HG02678 (cell line): ENCODE results near the gene PHKA1.
"Not testable (repeated sequence)": the region's sequence is repeated elsewhere in the genome, so short reads cannot be mapped to it uniquely, and the experiment has no call there.

ENCODE experiments used
- ATAC-seq: cut with Tn5 transposase; IDR thresholded peaks from one replicate; pipeline ENCODE4 v1.9.1; 2021; ENCODE audit warnings: mild to moderate bottlenecking, moderate library complexity; ENCODE audit not compliant: unreplicated experiment

Gene PHKA1

DNA sequence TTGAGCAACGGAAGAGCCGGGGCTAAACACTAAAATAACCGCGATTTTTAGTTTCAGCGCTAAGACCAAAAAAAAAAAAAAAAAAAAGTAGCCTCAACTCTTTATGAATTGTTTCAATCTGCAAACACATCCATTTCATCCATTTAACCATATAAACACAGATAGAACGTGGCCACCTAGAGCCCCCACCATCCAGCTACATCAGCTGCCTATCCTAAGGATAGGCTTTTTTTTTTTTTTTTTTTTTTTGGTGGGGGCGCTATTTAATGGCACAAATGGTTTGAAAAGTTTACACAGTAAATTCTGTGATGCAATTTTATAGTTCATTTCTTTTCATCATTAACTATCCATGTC is 141.0 kb downstream of the PHKA1 start:
- peak; percentile 13 for ATAC-seq

DNA sequence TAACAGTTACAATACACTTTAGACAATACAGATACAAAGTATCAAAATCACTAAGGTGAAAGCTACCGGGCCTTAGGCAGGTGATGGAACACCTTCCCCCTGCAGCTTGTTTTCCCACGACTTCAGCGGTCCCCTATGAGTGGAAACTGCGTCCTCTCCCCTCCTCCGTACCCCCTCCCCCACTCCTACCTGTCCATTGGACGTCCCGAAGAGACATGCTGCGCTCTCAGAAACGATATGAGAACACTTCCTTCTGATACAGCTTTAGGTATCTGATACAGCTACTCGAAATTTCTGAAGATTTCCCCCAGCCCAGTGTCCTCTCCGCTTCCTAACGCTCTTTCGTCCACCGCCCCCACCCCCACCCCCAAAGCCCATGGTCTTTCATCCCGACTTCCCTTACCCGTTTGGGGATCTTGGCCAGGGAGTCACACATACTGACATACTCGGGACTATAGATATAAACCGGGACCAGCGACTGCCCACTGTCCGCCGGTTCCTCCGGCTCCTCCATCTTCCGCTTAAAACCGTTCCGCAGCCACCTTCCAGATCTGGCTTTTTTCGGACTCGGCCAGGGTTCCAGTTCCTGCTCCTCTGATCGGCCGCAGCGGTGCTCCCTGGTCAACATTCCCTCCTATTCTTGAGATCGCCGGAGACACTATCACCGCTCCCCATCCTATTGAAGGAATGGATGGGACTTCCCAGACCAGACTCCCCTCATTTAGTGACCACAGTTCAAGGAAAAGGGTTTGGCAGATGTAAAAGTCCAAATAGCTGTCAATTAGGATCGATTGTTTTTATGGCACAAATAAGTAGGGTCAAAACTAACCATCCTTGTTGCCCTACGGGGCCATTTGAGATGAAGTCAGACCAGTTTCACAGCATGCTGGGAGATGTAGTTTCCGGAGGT is 141.6 kb downstream of the PHKA1 start, which contains the start of gene HDAC8:
Gene HDAC8, minus strand, starts transcription at position 596 of the 910 bp plus-strand sequence. Its CDS starts 82 bp downstream, at position 514.
- peak; percentile 98 for ATAC-seq

DNA sequence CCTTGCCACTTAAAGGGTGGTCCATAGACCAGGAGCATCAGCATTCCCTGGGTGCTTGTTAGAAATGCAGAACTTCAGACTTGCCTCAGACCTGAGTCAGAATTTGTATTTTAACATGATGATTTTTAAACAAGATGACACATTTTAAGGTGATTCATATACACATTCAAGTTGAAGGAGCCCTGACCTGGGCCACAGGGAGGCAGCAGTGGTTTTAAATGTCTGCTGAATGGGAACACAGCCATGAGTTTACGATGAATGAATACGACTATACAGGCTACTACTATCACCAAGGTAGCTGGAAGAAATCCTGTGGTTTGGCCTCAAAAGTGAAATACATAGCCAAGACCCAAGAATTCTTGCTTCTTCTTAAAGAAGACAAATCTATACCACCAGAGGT is 144.3 kb downstream of the PHKA1 start:
- ATAC-seq = no peak

DNA sequence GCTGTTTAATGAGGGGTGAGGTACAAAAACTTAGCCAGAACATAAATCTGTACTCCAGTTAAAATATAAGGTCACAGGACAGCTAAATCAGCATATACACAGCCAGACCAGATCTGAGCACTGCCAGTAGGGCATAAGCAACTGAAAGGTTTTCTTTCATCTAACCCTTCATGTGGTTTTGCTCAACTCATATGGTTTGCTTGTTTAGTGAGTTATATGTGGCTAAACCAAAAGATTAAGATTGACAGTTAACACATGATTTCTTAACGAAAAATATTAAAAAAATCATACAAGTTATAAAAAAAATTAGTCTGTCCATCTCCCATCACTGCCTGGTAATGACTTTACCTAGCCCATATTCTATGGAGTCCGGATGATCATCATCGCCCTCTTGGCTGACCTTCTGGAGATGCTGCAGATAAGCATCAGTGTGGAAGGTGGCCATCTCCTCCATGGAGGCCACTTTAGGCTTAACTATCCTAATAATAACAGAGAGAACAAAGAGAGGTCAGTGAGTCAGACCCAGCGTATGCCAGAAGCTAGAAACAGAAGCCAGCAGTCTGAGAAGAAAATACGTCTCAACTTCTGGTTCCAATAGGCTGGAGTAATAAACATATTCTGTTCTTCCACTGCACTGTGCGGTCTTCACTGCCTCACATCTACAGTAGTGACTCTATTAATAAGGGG is 145.6 kb downstream of the PHKA1 start:
- no peak for ATAC-seq

DNA sequence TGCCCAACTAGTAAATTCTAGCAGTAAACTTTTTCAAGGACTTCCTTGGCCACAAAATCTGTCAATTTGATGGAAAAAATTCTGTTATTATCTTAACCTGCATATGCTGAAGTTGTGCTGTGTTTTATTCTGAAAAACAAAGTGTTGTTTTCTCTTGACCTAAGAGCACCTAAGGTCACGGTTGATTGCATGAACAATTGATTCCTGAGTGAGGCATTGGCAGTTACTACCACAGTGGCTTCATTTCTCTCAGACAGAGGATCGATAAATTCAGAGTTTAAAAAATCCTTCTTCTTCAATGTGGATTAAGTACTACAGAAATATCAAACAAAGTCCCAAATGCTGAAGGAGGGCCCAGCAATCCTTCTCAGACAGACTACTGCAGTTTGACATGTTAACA is 147.7 kb downstream of the PHKA1 start:
- ATAC-seq = no peak

DNA sequence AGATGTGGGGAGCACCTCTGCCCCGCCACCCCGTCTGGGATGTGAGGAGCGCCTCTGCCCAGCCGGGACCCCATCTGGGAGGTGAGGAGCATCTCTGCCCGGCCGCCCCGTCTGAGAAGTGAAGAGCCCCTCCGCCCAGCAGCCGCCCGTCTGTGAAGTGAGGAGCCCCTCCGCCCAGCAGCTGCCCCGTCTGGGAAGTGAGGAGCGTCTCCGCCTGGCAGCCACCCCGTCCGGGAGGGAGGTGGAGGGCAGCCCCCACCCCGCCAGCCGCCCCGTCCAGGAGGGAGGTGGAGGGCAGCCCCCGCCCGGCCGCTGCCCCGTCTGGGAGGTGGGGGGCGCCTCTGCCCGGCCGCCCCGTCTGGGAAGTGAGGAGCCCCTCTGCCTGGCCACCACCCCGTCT is 154.5 kb downstream of the PHKA1 start:
- ATAC-seq = not testable (repeated sequence)

DNA sequence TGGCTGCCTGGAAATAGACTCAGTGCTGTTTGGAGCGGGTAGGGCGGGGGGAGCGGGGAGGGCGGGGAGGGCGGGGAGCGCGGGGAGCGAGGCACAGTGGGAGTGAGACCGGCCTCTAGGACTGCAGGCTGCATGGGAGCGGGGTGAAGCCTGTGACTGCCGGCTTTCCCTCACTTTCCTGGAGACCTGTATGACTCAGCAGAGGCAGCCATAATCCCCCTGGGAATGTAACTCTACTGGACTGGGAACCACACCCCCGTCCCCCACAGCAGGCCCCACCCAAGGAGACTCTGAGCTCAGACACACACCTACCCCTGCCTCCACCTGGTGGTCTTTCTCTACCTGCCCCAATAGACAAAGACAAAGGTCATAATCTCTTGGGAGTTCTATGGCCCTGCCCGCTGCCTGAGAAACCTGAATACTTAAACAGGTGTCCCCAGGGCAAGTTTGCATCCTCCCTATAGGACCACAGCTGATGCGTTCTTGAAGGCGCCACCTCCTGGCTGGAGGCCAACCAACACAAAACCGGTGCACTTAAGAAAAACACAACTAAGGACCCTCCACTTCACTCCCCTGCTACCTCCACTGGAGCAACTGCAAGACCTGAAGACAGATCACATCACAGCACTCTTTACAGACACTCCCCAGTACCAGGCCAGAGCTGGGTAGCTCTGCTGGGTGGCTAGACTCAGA is 159.5 kb downstream of the PHKA1 start:
- no peak for ATAC-seq

DNA sequence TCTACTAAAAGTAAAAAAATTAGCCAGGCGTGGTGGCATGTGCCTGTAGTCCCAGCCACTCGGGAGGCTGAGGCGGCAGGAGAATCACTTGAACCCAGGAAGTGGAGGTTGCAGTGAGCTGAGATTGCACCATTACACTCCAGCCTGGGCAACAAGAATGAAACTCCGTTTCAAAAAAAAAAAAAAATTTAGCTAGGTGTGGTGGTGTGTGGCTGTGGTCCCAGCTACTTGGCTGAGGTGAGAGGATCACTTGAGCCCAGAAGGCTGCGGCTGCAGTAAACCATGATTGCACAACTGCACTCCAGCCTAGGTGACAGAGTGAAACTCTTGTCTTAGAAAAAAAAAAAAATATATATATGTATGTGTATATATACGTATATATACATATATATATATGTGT is 161.7 kb downstream of the PHKA1 start:
- not testable (repeated sequence) for ATAC-seq

DNA sequence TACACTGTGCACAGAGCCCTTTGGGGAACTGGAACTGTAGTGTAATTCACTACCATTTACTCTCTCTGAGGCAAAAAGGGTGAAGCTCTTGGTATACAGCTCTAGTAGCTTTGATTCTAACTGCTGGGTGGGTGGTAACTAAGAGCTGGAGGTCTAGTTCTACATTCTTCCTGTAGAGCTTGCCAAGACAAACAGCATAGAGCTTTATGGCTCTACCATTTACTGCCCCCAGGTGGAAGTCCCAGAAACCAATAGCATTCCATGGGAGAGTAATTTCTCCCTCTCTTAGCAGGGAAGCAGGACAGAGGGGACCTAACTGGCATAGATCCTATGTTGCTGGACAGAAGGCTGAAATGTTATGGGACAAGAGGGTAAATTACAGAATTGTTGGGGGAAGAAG is 168.1 kb downstream of the PHKA1 start:
- ATAC-seq = no peak

DNA sequence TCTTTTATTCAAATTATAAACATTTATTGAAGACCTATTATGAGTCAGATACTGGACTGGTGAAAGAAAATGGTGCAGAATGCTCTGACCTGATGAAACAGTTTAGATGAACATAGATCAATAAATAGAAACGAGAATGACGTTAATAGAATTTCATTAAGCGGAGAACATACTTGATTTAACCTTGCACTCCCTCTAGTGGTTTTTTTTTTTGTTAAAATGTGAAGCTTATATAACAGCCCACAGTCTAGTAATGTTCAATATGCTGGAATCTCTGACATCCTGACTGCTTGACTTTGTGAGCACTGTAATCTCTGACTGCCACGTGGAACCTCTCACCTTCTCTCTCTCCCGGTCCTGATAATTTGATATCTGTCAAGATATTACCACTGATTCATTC is 173.8 kb downstream of the PHKA1 start:
- no peak for ATAC-seq

DNA sequence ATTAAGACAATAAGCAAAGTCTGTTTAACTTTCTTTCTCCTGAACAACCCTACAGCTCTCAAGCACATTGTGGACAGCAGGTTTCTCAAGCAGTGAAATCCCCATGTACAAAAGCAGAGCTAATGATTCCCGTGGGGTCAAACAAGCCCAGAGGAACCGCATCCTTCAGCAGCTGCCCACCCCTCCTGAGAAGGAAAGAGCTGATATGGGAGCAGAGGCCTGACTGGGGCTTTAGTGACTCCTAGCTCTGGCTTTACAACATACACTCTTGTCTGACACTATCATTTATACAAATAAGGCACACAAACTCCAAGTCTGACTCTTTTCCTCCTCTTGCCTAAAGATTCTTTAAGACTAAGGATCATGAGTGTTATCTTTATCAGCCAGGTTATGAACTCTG is 174.3 kb downstream of the PHKA1 start:
- no peak for ATAC-seq

DNA sequence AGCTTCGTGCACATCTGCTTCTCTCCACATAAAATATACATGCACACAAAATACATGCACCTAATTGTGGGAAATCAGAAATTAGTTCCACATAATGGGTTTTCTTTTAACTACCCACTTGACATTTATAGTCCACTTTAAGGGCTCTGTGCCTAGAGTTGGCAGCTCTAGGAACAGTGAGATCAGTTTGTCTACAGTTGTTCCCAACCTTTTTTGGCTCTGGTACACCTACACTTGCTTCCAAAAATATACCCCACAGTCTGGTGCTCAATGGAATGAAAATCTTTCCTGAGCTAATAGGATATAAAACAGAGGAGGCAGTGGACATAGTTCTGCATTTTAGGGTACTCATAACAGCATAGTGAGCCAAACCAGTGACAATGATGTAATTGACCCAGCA is 177.6 kb downstream of the PHKA1 start:
- ATAC-seq = no peak

DNA sequence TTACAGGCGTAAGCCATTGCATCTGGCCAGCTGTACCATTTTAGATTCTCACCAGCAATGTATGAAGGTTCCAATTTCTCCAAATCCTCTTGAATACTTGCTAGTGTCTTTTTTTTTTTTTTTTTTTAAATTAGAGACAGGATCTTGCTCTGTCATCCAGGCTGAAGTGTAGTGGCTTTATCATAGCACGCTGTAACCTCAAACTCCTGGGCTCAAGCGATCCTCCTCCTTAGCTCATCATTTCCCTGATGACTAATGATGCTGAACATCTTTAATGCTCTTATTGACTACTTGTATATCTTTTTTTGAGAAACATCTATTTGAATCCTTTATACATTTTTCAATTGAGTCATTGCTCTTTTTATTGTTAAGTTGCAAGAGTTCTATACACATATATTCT is 181.7 kb downstream of the PHKA1 start:
- ATAC-seq = no peak
